Epithelial cell of proximal tubule (primary cell): ENCODE results near the gene CACNB4. TPM values are rescaled to one million over a fixed set of nuclear protein-coding genes. Genes with fewer than 3 reads are reported as not detected.

Experiments
- DNase-seq: peaks from one replicate; pipeline ENCODE4 v3.0.0-alpha.2; 2011; ENCODE audit warnings: low read depth
- H3K4me3 ChIP-seq: 2 replicates; pipeline ENCODE4 v1.5.1; 2011; ENCODE audit warnings: low read depth, mild to moderate bottlenecking, low read length
- total RNA-seq: library from RNA; depleted of rRNA; stranded (reverse); fragments of >200 nt; gene quantifications from 2 replicates; pipeline ENCODE4 v1.2.3, GENCODE V29; 2015
- TF ChIP-seq, protein P1 (sequence below): conservative IDR thresholded peaks from 2 replicates; pipeline ENCODE4 v1.5.1; 2012; ENCODE audit warnings: low read depth, mild to moderate bottlenecking, low read length

CACNB4 gene
- total RNA-seq, 1 donor from 2014 or later, result 0.52 TPM

- DNase-seq, result no peak
- H3K4me3 ChIP-seq, result no peak overlapping the region
- TF ChIP-seq, protein P1, sequence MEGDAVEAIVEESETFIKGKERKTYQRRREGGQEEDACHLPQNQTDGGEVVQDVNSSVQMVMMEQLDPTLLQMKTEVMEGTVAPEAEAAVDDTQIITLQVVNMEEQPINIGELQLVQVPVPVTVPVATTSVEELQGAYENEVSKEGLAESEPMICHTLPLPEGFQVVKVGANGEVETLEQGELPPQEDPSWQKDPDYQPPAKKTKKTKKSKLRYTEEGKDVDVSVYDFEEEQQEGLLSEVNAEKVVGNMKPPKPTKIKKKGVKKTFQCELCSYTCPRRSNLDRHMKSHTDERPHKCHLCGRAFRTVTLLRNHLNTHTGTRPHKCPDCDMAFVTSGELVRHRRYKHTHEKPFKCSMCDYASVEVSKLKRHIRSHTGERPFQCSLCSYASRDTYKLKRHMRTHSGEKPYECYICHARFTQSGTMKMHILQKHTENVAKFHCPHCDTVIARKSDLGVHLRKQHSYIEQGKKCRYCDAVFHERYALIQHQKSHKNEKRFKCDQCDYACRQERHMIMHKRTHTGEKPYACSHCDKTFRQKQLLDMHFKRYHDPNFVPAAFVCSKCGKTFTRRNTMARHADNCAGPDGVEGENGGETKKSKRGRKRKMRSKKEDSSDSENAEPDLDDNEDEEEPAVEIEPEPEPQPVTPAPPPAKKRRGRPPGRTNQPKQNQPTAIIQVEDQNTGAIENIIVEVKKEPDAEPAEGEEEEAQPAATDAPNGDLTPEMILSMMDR, result no peak
Measured at GRCh38 chr2:151977631-151978030, 121.2 kb downstream of the CACNB4 start.

GRCh38 chr2:151976945-151977353, 121.9 kb downstream of the CACNB4 start:
- no peak overlapping the region for H3K4me3 ChIP-seq
- TF ChIP-seq, protein P1, result no peak
- no peak for DNase-seq

DNA sequence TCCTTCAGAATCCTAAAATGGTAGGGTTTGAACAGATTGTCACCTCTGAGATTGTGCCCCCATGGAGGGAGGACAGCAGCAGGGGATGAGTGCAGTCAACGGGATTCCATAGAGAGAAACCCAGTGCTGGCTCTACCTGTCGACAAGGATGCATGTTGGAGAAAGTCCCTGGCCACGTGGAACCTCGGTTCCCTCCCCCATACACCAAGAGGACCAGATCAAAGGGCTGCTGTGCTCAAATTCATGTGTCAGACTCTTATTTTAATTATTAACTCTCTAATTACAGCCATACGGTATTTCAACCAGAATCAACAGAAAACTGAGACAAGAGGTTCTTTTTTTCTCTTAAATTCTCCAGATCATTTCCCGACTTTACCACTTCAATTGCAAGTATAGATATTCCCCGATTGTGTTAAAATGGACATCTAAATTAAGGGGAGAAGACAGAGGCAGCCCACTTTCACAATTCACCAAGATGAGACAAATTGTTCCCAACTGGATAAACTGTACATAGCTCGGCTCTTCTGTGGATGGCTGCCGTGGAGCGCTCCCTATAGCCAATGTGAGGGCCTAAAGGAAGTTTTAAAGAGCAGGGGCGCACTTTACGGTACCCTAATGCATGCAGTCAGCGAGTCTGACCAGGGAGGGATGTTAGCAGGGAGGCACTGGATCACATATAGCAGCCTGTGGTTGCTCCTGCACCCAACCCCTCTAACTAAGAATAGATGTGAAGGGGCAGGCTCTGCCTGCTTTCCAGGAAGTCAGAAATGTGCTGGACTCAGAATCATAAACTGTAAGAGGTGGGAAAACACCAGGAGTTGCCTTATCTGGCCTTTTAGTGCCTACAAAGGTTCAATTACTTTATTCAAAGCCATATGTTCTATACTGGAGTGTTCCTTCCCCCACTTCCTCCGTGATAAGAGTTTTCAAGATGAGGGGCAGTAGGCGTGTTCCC, 123.1 kb downstream of the CACNB4 start:
- TF ChIP-seq, protein P1, result no peak
- no peak for DNase-seq
- no peak overlapping the region for H3K4me3 ChIP-seq

- no peak for DNase-seq
- H3K4me3 ChIP-seq, result no peak overlapping the region
- TF ChIP-seq, protein P1, result no peak
Measured at GRCh38 chr2:151974988-151975387, 123.9 kb downstream of the CACNB4 start.

GRCh38 chr2:151973901-151974199, 125.0 kb downstream of the CACNB4 start:
- TF ChIP-seq, protein P1, result no peak
- no peak for DNase-seq
- no peak overlapping the region for H3K4me3 ChIP-seq

DNA sequence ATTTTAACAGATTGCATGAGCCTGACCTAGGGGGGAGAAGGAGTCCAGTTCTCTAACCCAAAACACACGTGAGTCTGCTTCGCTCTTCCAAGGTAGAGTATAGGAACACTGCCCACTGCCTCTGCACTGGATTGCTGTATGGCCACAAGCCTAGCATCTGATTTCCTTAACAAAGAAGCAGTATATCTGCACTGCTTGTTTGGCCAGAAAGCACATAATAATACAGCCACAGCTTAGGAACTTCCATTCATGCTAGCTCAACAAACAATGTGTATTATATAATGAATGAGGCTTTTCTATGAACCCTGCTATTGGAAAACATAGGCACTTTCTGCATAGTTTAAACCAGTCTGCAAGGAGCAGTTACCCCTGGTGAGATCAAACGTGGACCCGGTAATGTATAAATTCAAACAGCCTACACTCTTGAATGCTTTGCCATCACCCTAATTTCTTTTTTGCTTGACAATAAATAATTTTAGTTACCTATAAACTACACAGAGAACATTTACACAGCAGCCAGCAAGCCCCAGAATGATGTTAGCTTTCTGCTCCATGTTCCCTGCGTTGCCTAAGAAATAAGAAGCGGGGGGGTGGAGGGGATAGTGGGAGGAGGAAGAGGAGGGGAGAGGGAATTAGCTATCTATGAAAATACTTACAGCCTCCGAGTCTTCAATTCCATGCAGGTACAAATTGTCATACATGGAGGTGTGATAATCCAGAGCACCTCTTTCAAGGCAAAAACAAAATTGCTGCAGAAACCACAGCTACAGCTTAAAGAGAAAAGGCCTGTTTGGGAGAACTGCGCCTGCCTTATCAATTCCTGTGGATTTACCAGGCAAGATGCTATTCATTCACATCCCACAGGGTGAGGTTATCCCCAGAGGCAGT, 125.6 kb downstream of the CACNB4 start:
- no peak for DNase-seq
- H3K4me3 ChIP-seq, result no peak overlapping the region
- TF ChIP-seq, protein P1, result no peak
